GM23338 (cell line): ENCODE data around the gene SLC19A1. TPM values are rescaled to one million over a fixed set of nuclear protein-coding genes. Genes with fewer than 3 reads are reported as not detected.

ENCODE experiments used
- ATAC-seq: fragments of 200-7000 bp; cut with Tn5 transposase; 3 replicates; pipeline ENCODE4 v1.9.1; 2020
- DNase-seq: peaks from one replicate; pipeline ENCODE4 v3.0.0-alpha.2; 2015; ENCODE audit warnings: low spot score
- H2AFZ ChIP-seq: fragments of 200-600 bp; sonication (generic); 2 replicates; pipeline ENCODE4 v1.8.0; 2016; ENCODE audit warnings: antibody characterized with exemption, mild to moderate bottlenecking, moderate library complexity
- H3F3A ChIP-seq: fragments of 200-600 bp; sonication (generic); replicated peaks from 2 replicates; pipeline ENCODE4 v1.8.0; 2017; ENCODE audit warnings: antibody characterized with exemption, mixed run types, low read depth
- H3K27ac ChIP-seq: fragments of 200-600 bp; sonication (generic); 2 replicates; pipeline ENCODE4 v1.6.1; 2016; ENCODE audit warnings: low read depth
- H3K27me3 ChIP-seq: fragments of 200-600 bp; sonication (generic); 2 replicates; pipeline ENCODE4 v1.8.0; 2016; ENCODE audit warnings: mild to moderate bottlenecking, mixed run types, moderate library complexity; ENCODE audit not compliant: insufficient read depth
- H3K36me3 ChIP-seq: fragments of 200-600 bp; sonication (generic); 2 replicates; pipeline ENCODE4 v1.8.0; 2016; ENCODE audit warnings: mild to moderate bottlenecking; ENCODE audit not compliant: insufficient read depth
- H3K4me1 ChIP-seq: fragments of 200-600 bp; sonication (generic); 2 replicates; pipeline ENCODE4 v1.8.0; 2016; ENCODE audit warnings: mild to moderate bottlenecking, moderate library complexity; ENCODE audit not compliant: insufficient read depth
- H3K4me2 ChIP-seq: fragments of 200-600 bp; sonication (generic); 2 replicates; pipeline ENCODE4 v1.7.1; 2017; ENCODE audit warnings: mixed run types
- H3K4me3 ChIP-seq: fragments of 200-600 bp; sonication (generic); 2 replicates; pipeline ENCODE4 v1.6.1; 2016; ENCODE audit warnings: mixed run types
- H3K79me2 ChIP-seq: fragments of 200-600 bp; sonication (generic); replicated peaks from 2 replicates; pipeline ENCODE4 v1.8.0; 2017; ENCODE audit warnings: mild to moderate bottlenecking; ENCODE audit not compliant: insufficient read depth
- H3K9me2 ChIP-seq: fragments of 200-600 bp; sonication (generic); 2 replicates; pipeline ENCODE4 v1.8.0; 2017; ENCODE audit not compliant: insufficient read depth
- H4K20me1 ChIP-seq: fragments of 200-600 bp; sonication (generic); replicated peaks from 2 replicates; pipeline ENCODE4 v1.8.0; 2017; ENCODE audit warnings: mild to moderate bottlenecking; ENCODE audit not compliant: insufficient read depth
- H3K27ac Mint-ChIP-seq: 2 replicates; pipeline ENCODE4 v1.8.0; 2020; ENCODE audit warnings: inconsistent platforms, mild to moderate bottlenecking, moderate library complexity, mixed read lengths
- H3K27me3 Mint-ChIP-seq: 3 replicates; pipeline ENCODE4 v1.8.0; 2022; ENCODE audit warnings: low read depth, mild to moderate bottlenecking, moderate library complexity, mixed read lengths, inconsistent platforms; ENCODE audit not compliant: insufficient read depth, poor library complexity
- H3K36me3 Mint-ChIP-seq: 3 replicates; pipeline ENCODE4 v1.8.0; 2021; ENCODE audit warnings: low read depth, mild to moderate bottlenecking, inconsistent platforms, moderate library complexity, mixed read lengths
- H3K4me1 Mint-ChIP-seq: 3 replicates; pipeline ENCODE4 v1.8.0; 2020; ENCODE audit warnings: mild to moderate bottlenecking, inconsistent platforms, mixed read lengths
- H3K4me3 Mint-ChIP-seq: 3 replicates; pipeline ENCODE4 v1.8.0; 2021; ENCODE audit warnings: moderate library complexity, mild to moderate bottlenecking, inconsistent platforms, mixed read lengths
- H3K9me3 Mint-ChIP-seq: 3 replicates; pipeline ENCODE4 v1.8.0; 2020; ENCODE audit warnings: moderate library complexity, mild to moderate bottlenecking, inconsistent platforms, mixed read lengths
- CREB1 ChIP-seq: fragments of 250-450 bp; sonication (Bioruptor Pico); IDR thresholded peaks from 2 replicates; pipeline ENCODE4 v1.5.0; 2020; ENCODE audit warnings: low read depth, mild to moderate bottlenecking, moderate library complexity
- EZH2 ChIP-seq: fragments of 200-600 bp; sonication (generic); IDR thresholded peaks from one replicate; pipeline ENCODE4 v1.8.0; 2017; ENCODE audit warnings: antibody characterized with exemption, mild to moderate bottlenecking, low read depth; ENCODE audit not compliant: unreplicated experiment
- EZH2phosphoT487 ChIP-seq: fragments of 200-600 bp; sonication (generic); IDR thresholded peaks from one replicate; pipeline ENCODE4 v1.8.1; 2018; ENCODE audit warnings: antibody characterized with exemption; ENCODE audit not compliant: unreplicated experiment
- JUNB ChIP-seq: IDR thresholded peaks from one replicate; pipeline ENCODE4 v1.6.1; 2016; ENCODE audit warnings: antibody characterized with exemption; ENCODE audit not compliant: unreplicated experiment
- NANOG ChIP-seq: IDR thresholded peaks from 2 replicates; pipeline ENCODE4 v1.6.1; 2016; ENCODE audit warnings: antibody characterized with exemption, borderline replicate concordance
- STAT1 ChIP-seq: IDR thresholded peaks from one replicate; pipeline ENCODE4 v1.6.1; 2016; ENCODE audit warnings: antibody characterized with exemption; ENCODE audit not compliant: unreplicated experiment
- ZNF114 ChIP-seq: fragments of 250-450 bp; sonication (Bioruptor Pico); IDR thresholded peaks from 2 replicates; pipeline ENCODE4 v1.5.0; 2020; ENCODE audit warnings: mild to moderate bottlenecking, moderate library complexity
- polyA plus RNA-seq: library from polyadenylated mRNA; unstranded; fragments of >200 nt; fragmentation: Nextera tagmentation; extraction: Ambion mirVana; gene quantifications from 2 replicates; pipeline ENCODE4 v1.2.1, GENCODE V29; 2016
- total RNA-seq: library from RNA; depleted of rRNA; stranded (reverse); fragments of >200 nt; shearing (Covaris generic); gene quantifications from 2 replicates; pipeline ENCODE4 v1.2.3, GENCODE V29; 2014
- TF ChIP-seq, protein P1 (sequence below): IDR thresholded peaks from 2 replicates; pipeline ENCODE4 v1.6.1; 2016; ENCODE audit warnings: antibody characterized with exemption
- TF ChIP-seq, protein P2 (sequence below), 2 experiments: fragments of 200-600 bp in 1 of 2; sonication (generic) in 1 of 2; conservative IDR thresholded peaks; 2 replicates each; pipeline versions ENCODE4 v1.5.1 to v1.6.1; 2016 to 2017; ENCODE audit warnings: antibody characterized with exemption in 2 of 2, low read depth in 2 of 2, mild to moderate bottlenecking in 2 of 2, moderate library complexity in 1 of 2
- TF ChIP-seq, protein P3 (sequence below): IDR thresholded peaks from one replicate; pipeline ENCODE4 v1.6.1; 2018; ENCODE audit warnings: antibody characterized with exemption; ENCODE audit not compliant: unreplicated experiment

Gene SLC19A1
- total and polyA plus RNA-seq, 2 experiments from 2014 or later = 31.2 to 33.0 TPM

DNA sequence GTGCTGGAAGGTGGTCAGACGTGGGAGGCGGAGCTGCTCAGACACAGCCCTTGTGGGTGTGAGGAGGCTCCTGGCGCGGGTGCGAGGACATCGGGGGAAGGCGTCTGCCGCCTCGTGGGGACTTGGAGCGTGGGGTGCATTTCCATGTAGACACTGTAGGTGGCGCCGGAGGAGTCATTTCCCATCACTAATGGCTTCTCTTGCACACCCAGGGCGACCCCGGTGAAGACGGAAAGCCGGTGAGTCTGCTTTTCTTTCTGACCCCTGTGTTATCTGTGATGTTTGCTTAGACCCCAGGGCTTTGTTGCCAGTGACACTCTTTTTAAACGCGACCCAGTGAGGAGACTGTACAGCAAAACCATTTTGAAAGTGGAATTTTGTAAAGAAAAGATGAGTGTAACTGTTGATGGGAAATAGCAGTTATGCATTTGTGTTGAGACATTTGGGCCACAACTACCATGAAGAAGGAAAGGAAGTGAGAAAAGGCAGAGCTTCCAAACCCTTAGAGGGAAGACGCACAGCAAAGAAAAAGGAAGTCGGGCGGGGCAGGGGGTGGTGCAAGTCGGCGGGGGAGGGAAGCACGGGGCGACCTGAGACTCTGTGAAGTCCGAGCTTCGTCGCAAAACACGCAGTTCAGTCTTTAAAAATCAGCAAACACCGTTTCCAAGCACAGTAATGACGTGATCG lies 64.0 kb downstream of the SLC19A1 start:
- Histone ChIP-seq H3K4me1 (no peaks in the 10 kb centered on the region), H3K27me3 (no peaks in the 10 kb centered on the region), H4K20me1 (0 out of 2 replicates have a peak, but pooled peaks cover 7% of the 10 kb centered on the region), H3K4me3 (no peak overlapping the region), H2AFZ (no peak overlapping the region), H3F3A (peaks cover 21% of the 10 kb centered on the region), H3K79me2 (peaks cover 11% of the 10 kb centered on the region; the same call in 1 of the 2 replicates), H3K27ac (peak overlapping the region; percentile 69; the same call in 1 of the 2 replicates), H3K36me3 (peaks cover 17% of the 10 kb centered on the region), H3K9me2 (no peaks in the 10 kb centered on the region), H3K4me2 (no peak overlapping the region)
- H3K4me1 Mint-ChIP-seq = peaks cover 8% of the 10 kb centered on the region
- TF ChIP-seq EZH2phosphoT487 (no peak), ZNF114 (CRISPR knock-in tag) (no peak), JUNB (no peak)
- TF ChIP-seq, protein P1, sequence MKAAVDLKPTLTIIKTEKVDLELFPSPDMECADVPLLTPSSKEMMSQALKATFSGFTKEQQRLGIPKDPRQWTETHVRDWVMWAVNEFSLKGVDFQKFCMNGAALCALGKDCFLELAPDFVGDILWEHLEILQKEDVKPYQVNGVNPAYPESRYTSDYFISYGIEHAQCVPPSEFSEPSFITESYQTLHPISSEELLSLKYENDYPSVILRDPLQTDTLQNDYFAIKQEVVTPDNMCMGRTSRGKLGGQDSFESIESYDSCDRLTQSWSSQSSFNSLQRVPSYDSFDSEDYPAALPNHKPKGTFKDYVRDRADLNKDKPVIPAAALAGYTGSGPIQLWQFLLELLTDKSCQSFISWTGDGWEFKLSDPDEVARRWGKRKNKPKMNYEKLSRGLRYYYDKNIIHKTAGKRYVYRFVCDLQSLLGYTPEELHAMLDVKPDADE = no peak
- TF ChIP-seq, protein P2, sequence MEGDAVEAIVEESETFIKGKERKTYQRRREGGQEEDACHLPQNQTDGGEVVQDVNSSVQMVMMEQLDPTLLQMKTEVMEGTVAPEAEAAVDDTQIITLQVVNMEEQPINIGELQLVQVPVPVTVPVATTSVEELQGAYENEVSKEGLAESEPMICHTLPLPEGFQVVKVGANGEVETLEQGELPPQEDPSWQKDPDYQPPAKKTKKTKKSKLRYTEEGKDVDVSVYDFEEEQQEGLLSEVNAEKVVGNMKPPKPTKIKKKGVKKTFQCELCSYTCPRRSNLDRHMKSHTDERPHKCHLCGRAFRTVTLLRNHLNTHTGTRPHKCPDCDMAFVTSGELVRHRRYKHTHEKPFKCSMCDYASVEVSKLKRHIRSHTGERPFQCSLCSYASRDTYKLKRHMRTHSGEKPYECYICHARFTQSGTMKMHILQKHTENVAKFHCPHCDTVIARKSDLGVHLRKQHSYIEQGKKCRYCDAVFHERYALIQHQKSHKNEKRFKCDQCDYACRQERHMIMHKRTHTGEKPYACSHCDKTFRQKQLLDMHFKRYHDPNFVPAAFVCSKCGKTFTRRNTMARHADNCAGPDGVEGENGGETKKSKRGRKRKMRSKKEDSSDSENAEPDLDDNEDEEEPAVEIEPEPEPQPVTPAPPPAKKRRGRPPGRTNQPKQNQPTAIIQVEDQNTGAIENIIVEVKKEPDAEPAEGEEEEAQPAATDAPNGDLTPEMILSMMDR (conservative IDR thresholded peaks at IDR 0.05; ENCODE audit: low read depth in 2 of 2) = peak; percentile 60 to 71
- ATAC-seq (peak; percentile 84), DNase-seq (peak; percentile 84)
- H3K36me3 Mint-ChIP-seq = peaks cover 62% of the 10 kb centered on the region
- H3K27me3 Mint-ChIP-seq = peaks cover 22% of the 10 kb centered on the region
- H3K4me3 Mint-ChIP-seq = no peak overlapping the region; the same call in 2 of the 3 replicates
- peaks cover 8% of the 10 kb centered on the region for H3K9me3 Mint-ChIP-seq
- H3K27ac Mint-ChIP-seq = peak overlapping the region; percentile 41; the same call in 1 of the 2 replicates

DNA sequence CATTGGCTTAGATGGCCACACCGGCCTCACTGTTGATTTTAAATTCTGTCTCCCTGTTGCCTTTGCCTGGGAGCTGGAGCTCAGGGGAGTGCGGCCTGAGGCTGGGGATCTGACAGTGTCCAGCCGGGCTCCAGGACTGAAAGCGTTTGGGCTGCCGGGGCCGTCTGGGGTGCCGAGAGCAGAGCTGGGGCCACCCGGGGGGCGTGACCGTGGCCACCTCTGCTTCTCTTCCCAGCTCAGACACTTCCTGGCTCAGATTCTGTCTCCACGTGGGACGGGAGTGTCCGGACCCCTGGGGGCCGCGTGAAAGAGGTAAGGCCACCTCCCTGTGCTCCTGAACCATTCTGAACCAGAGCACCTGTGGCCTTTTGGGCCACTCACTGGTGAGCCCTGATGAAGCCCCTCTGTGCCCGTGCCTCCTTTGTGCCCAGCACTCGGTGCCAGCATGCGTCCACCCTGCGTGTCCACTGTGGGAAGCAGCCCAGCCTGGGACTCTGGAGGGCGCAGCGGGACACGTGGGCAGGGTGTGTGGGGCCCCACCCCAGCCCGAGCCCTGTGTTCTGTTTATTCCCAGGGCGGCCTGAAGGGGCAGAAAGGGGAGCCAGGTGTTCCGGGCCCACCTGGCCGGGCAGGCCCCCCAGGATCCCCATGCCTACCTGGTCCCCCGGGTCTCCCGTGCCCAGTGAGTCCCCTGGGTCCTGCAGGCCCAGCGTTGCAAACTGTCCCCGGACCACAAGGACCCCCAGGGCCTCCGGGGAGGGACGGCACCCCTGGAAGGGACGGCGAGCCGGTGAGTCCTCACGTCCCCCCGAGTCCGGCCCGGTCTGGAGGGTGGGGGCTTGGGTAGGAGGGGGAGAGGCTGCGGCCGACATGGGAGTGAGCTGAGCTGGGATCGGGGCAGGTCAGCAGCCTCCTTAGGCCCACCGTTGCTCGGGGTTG lies 64.8 kb downstream of the SLC19A1 start:
- Histone ChIP-seq H3K27ac (no peak overlapping the region), H3K79me2 (peaks cover 20% of the 10 kb centered on the region), H3K4me2 (no peak overlapping the region), H4K20me1 (0 out of 2 replicates have a peak, but pooled peaks cover 7% of the 10 kb centered on the region), H3K4me1 (no peaks in the 10 kb centered on the region), H3K4me3 (no peak overlapping the region), H3K9me2 (no peaks in the 10 kb centered on the region), H3K27me3 (no peaks in the 10 kb centered on the region), H2AFZ (no peak overlapping the region), H3K36me3 (peaks cover 17% of the 10 kb centered on the region), H3F3A (peaks cover 21% of the 10 kb centered on the region)
- ATAC-seq (peak; percentile 41), DNase-seq (no peak)
- peaks cover 8% of the 10 kb centered on the region for H3K9me3 Mint-ChIP-seq
- H3K27me3 Mint-ChIP-seq = peaks cover 22% of the 10 kb centered on the region
- H3K36me3 Mint-ChIP-seq = peaks cover 54% of the 10 kb centered on the region
- peak overlapping the region; percentile 41; the same call in 1 of the 2 replicates for H3K27ac Mint-ChIP-seq
- no peak overlapping the region for H3K4me3 Mint-ChIP-seq
- H3K4me1 Mint-ChIP-seq = peaks cover 8% of the 10 kb centered on the region
- no peak for TF ChIP-seq JUNB
- TF ChIP-seq, protein P1 = no peak
- TF ChIP-seq, protein P2 (conservative IDR thresholded peaks at IDR 0.05; ENCODE audit: low read depth in 2 of 2) = no peak
- TF ChIP-seq CREB1 (CRISPR knock-in tag) = no peak
- TF ChIP-seq STAT1 = no peak
- TF ChIP-seq EZH2phosphoT487 = no peak
- no peak for TF ChIP-seq EZH2
- TF ChIP-seq, protein P3, sequence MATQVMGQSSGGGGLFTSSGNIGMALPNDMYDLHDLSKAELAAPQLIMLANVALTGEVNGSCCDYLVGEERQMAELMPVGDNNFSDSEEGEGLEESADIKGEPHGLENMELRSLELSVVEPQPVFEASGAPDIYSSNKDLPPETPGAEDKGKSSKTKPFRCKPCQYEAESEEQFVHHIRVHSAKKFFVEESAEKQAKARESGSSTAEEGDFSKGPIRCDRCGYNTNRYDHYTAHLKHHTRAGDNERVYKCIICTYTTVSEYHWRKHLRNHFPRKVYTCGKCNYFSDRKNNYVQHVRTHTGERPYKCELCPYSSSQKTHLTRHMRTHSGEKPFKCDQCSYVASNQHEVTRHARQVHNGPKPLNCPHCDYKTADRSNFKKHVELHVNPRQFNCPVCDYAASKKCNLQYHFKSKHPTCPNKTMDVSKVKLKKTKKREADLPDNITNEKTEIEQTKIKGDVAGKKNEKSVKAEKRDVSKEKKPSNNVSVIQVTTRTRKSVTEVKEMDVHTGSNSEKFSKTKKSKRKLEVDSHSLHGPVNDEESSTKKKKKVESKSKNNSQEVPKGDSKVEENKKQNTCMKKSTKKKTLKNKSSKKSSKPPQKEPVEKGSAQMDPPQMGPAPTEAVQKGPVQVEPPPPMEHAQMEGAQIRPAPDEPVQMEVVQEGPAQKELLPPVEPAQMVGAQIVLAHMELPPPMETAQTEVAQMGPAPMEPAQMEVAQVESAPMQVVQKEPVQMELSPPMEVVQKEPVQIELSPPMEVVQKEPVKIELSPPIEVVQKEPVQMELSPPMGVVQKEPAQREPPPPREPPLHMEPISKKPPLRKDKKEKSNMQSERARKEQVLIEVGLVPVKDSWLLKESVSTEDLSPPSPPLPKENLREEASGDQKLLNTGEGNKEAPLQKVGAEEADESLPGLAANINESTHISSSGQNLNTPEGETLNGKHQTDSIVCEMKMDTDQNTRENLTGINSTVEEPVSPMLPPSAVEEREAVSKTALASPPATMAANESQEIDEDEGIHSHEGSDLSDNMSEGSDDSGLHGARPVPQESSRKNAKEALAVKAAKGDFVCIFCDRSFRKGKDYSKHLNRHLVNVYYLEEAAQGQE = no peak
- TF ChIP-seq NANOG = no peak
- TF ChIP-seq ZNF114 (CRISPR knock-in tag) = no peak
